ENCODE data around the gene PDE4D.

Gene PDE4D

GRCh38 chr5:59837071-59837470, 56.5 kb downstream of the PDE4D start:
- Histone ChIP-seq H3K4me1 (ENCODE audit: control insufficient read depth, insufficient read depth, low read length) (no peaks in the 10 kb centered on the region), H3K9me3 (ENCODE audit: control insufficient read depth, low read length) (no peaks in the 10 kb centered on the region), H3K9ac (ENCODE audit: low read length) (no peak overlapping the region), H3K36me3 (ENCODE audit: control insufficient read depth, insufficient read depth, low read length) (no peaks in the 10 kb centered on the region), H3K27me3 (ENCODE audit: control insufficient read depth, insufficient read depth, low read length) (no peaks in the 10 kb centered on the region), H3K4me3 (ENCODE audit: low read length) (no peak overlapping the region)

GRCh38 chr5:59835800-59836199, 57.7 kb downstream of the PDE4D start:
- H3K4me3 ChIP-seq (ENCODE audit: low read length) = no peak overlapping the region
- no peaks in the 10 kb centered on the region for H3K36me3 ChIP-seq (ENCODE audit: control insufficient read depth, insufficient read depth, low read length)
- no peaks in the 10 kb centered on the region for H3K27me3 ChIP-seq (ENCODE audit: control insufficient read depth, insufficient read depth, low read length)
- H3K9ac ChIP-seq (ENCODE audit: low read length) = no peak overlapping the region
- no peaks in the 10 kb centered on the region for H3K9me3 ChIP-seq (ENCODE audit: control insufficient read depth, low read length)
- H3K4me1 ChIP-seq (ENCODE audit: control insufficient read depth, insufficient read depth, low read length) = no peaks in the 10 kb centered on the region

GRCh38 chr5:59833448-59833847, 60.1 kb downstream of the PDE4D start:
- no peak overlapping the region for H3K4me3 ChIP-seq (ENCODE audit: low read length)
- H3K27me3 ChIP-seq (ENCODE audit: control insufficient read depth, insufficient read depth, low read length) = no peaks in the 10 kb centered on the region
- no peaks in the 10 kb centered on the region for H3K9me3 ChIP-seq (ENCODE audit: control insufficient read depth, low read length)
- no peaks in the 10 kb centered on the region for H3K4me1 ChIP-seq (ENCODE audit: control insufficient read depth, insufficient read depth, low read length)
- no peaks in the 10 kb centered on the region for H3K36me3 ChIP-seq (ENCODE audit: control insufficient read depth, insufficient read depth, low read length)
- H3K9ac ChIP-seq (ENCODE audit: low read length) = no peak overlapping the region

DNA sequence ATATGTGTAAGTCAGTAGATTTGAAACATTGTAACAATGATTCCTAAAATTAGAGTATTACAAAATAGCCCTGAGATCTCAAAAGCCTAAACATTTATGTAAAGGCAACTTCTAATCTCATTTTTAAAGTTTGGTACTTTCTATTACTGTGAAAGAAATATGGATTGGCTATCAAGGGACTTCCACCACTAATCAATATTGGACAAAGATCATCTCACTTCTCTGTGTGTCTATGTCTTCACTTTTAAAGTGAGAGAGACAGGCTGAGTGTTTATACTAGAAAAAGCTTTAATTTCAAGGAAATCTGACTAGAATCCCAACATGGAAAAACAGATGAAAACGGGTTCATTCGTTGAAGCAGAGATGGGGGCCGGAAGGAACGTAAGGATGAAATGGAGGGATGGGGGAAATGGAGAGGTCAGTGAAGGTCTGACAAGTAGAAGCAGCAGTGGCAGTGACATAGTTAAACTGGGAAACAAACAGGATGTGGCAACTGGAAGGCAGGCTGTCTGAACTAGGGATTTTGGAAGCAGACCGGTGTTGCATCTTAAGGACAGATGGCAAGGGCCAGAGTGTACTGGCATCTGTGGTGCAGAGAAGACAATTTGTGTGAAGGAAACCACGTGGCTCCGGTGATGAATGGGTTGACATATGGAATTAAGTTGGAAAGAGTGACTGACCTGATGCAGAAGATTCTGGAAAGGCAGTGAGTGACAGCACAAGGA, 60.8 kb downstream of the PDE4D start:
- Histone ChIP-seq H3K4me1 (ENCODE audit: control insufficient read depth, insufficient read depth, low read length) (no peaks in the 10 kb centered on the region), H3K9ac (ENCODE audit: low read length) (no peak overlapping the region), H3K27me3 (ENCODE audit: control insufficient read depth, insufficient read depth, low read length) (no peaks in the 10 kb centered on the region)

DNA sequence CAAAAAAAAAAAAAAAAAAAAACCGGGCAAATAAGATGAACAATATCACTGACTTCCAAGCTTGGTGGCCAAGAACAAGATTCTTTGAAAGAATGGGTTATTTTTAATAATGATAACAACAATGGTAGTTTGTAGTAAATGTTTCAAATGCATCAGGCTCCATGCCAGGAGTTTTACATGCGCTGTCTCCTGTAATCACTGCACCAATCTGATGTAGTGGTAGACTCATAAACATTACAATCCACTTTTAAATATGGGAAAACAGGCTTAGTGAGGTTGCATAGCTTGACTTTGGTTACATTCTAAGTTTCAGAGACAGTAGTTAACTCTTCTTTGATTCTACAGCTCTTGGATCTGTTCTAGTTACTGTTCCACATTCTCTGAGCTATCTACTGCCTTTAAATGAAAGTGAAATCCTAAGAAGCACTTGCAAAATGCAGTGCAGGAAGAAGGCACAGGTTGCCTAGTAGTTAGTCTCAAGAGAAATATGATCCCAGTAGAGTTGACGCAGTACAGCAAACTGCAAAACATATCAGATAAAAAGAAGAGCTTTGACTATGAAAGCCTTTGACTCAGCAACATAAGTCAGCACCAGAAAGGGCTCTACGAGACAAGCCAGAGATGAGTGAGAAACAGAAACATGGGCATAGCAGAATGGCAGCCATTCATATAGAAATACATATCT, 62.1 kb downstream of the PDE4D start:
- Histone ChIP-seq H3K9me3 (ENCODE audit: control insufficient read depth, low read length) (no peaks in the 10 kb centered on the region), H3K27me3 (ENCODE audit: control insufficient read depth, insufficient read depth, low read length) (no peaks in the 10 kb centered on the region), H3K9ac (ENCODE audit: low read length) (no peak overlapping the region), H3K4me1 (ENCODE audit: control insufficient read depth, insufficient read depth, low read length) (no peaks in the 10 kb centered on the region), H3K36me3 (ENCODE audit: control insufficient read depth, insufficient read depth, low read length) (no peaks in the 10 kb centered on the region), H3K4me3 (ENCODE audit: low read length) (no peak overlapping the region)

More for the DNA sequence above, 60.8 kb downstream of the PDE4D start:
- Histone ChIP-seq H3K36me3 (ENCODE audit: control insufficient read depth, insufficient read depth, low read length) (no peaks in the 10 kb centered on the region), H3K9me3 (ENCODE audit: control insufficient read depth, low read length) (no peaks in the 10 kb centered on the region), H3K4me3 (ENCODE audit: low read length) (no peak overlapping the region)

- H3K36me3 ChIP-seq (ENCODE audit: control insufficient read depth, insufficient read depth, low read length) = no peaks in the 10 kb centered on the region
Measured at GRCh38 chr5:59830536-59831200, 62.9 kb downstream of the PDE4D start.

DNA sequence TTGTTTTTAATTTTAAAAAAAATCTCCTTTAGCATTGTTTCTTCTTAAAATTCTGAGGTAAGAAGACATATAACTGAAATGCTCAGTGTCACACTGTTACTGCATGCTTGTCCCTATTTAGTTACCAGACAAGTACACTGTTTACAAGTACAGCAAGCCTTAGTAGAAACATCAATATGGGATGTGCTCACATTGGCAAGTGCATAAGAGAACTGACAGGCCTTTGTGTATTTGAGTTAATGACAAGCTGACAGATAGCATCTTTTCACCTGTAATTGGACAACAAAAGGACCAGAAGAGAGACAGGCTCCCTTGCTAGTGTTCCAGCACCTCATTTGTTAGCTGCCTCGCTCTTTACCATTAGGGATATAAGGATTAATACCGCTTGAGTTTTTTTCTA, 63.6 kb downstream of the PDE4D start:
- H3K27me3 ChIP-seq (ENCODE audit: control insufficient read depth, insufficient read depth, low read length) = no peaks in the 10 kb centered on the region
- H3K36me3 ChIP-seq (ENCODE audit: control insufficient read depth, insufficient read depth, low read length) = no peaks in the 10 kb centered on the region
- H3K4me3 ChIP-seq (ENCODE audit: low read length) = no peak overlapping the region
- H3K4me1 ChIP-seq (ENCODE audit: control insufficient read depth, insufficient read depth, low read length) = no peaks in the 10 kb centered on the region
- H3K9me3 ChIP-seq (ENCODE audit: control insufficient read depth, low read length) = no peaks in the 10 kb centered on the region
- no peak overlapping the region for H3K9ac ChIP-seq (ENCODE audit: low read length)

More at GRCh38 chr5:59830536-59831200, 62.9 kb downstream of the PDE4D start:
- Histone ChIP-seq H3K9ac (ENCODE audit: low read length) (no peak overlapping the region), H3K9me3 (ENCODE audit: control insufficient read depth, low read length) (no peaks in the 10 kb centered on the region), H3K4me1 (ENCODE audit: control insufficient read depth, insufficient read depth, low read length) (no peaks in the 10 kb centered on the region), H3K4me3 (ENCODE audit: low read length) (no peak overlapping the region), H3K27me3 (ENCODE audit: control insufficient read depth, insufficient read depth, low read length) (no peaks in the 10 kb centered on the region)

DNA sequence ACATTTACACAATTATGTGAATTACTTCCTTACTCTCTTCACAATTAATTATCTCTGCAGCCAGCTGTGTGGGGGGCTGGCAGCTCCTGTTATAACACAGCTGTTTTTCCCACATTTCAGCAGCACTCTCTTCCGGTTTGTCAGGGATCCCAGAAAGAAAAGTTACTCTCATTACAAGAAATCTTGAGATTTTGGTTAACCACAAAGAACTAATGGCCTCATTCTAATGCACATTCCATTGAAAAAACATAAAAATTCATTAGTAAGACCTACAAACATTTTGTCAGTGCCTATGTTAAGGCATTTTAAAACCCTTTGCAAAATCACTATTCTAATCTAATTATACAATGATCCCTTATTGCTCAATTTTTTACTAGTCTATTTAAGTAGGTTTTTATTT, 64.1 kb downstream of the PDE4D start:
- H3K36me3 ChIP-seq (ENCODE audit: control insufficient read depth, insufficient read depth, low read length) = no peaks in the 10 kb centered on the region
- H3K4me3 ChIP-seq (ENCODE audit: low read length) = no peak overlapping the region
- no peaks in the 10 kb centered on the region for H3K4me1 ChIP-seq (ENCODE audit: control insufficient read depth, insufficient read depth, low read length)
- no peak overlapping the region for H3K9ac ChIP-seq (ENCODE audit: low read length)
- H3K9me3 ChIP-seq (ENCODE audit: control insufficient read depth, low read length) = no peaks in the 10 kb centered on the region
- no peaks in the 10 kb centered on the region for H3K27me3 ChIP-seq (ENCODE audit: control insufficient read depth, insufficient read depth, low read length)

DNA sequence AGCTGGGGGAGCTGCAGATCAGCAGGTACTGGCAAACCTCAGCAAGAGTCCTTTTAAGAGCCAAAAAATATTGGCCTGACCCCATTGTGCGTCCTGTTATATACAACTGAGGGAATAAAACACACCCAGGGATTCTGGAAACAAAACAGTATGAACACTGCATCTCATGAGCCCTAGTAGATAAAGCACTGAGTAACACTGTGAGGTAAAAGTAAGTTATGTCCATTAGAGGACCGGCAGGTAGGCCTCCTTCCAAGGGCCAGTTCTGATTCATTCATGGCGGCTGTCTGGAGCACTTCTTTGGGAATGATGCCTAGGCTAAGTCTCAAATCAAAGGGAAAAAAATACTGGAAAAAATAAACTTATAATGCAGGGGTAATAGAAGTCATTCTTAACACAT, 64.9 kb downstream of the PDE4D start:
- no peaks in the 10 kb centered on the region for H3K4me1 ChIP-seq (ENCODE audit: control insufficient read depth, insufficient read depth, low read length)
- no peak overlapping the region for H3K4me3 ChIP-seq (ENCODE audit: low read length)
- H3K9ac ChIP-seq (ENCODE audit: low read length) = no peak overlapping the region
- no peaks in the 10 kb centered on the region for H3K9me3 ChIP-seq (ENCODE audit: control insufficient read depth, low read length)
- no peaks in the 10 kb centered on the region for H3K27me3 ChIP-seq (ENCODE audit: control insufficient read depth, insufficient read depth, low read length)
- H3K36me3 ChIP-seq (ENCODE audit: control insufficient read depth, insufficient read depth, low read length) = no peaks in the 10 kb centered on the region

DNA sequence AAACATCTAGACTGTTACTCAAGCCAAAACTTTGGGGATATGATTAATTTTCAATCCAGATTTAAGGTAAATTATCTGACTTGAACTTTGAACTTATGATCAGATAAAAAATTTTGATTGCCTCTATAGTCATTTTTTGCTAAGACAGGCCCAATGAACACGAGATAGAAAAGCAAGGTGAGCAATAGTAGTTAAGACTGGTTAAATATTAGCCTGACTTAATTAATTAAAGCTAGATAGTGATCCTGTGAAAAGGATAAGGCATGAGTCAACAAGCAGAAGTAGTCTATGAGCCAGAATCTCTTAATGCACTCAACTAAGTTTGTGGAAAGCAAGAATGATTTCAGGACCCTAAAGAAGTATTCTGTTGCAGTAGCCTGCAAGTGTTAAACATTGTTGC, 66.5 kb downstream of the PDE4D start:
- Histone ChIP-seq H3K9ac (ENCODE audit: low read length) (no peak overlapping the region), H3K27me3 (ENCODE audit: control insufficient read depth, insufficient read depth, low read length) (no peaks in the 10 kb centered on the region), H3K4me3 (ENCODE audit: low read length) (no peak overlapping the region), H3K9me3 (ENCODE audit: control insufficient read depth, low read length) (no peaks in the 10 kb centered on the region), H3K36me3 (ENCODE audit: control insufficient read depth, insufficient read depth, low read length) (no peaks in the 10 kb centered on the region), H3K4me1 (ENCODE audit: control insufficient read depth, insufficient read depth, low read length) (no peaks in the 10 kb centered on the region)

GRCh38 chr5:59823420-59823819, 70.1 kb downstream of the PDE4D start:
- no peak overlapping the region for H3K4me3 ChIP-seq (ENCODE audit: low read length)
- no peaks in the 10 kb centered on the region for H3K36me3 ChIP-seq (ENCODE audit: control insufficient read depth, insufficient read depth, low read length)
- no peaks in the 10 kb centered on the region for H3K9me3 ChIP-seq (ENCODE audit: control insufficient read depth, low read length)
- H3K27me3 ChIP-seq (ENCODE audit: control insufficient read depth, insufficient read depth, low read length) = no peaks in the 10 kb centered on the region
- H3K4me1 ChIP-seq (ENCODE audit: control insufficient read depth, insufficient read depth, low read length) = no peaks in the 10 kb centered on the region
- no peak overlapping the region for H3K9ac ChIP-seq (ENCODE audit: low read length)

GRCh38 chr5:59819806-59820205, 73.7 kb downstream of the PDE4D start:
- Histone ChIP-seq H3K9me3 (ENCODE audit: control insufficient read depth, low read length) (no peaks in the 10 kb centered on the region), H3K4me3 (ENCODE audit: low read length) (no peak overlapping the region), H3K9ac (ENCODE audit: low read length) (no peak overlapping the region), H3K27me3 (ENCODE audit: control insufficient read depth, insufficient read depth, low read length) (no peaks in the 10 kb centered on the region), H3K36me3 (ENCODE audit: control insufficient read depth, insufficient read depth, low read length) (no peaks in the 10 kb centered on the region), H3K4me1 (ENCODE audit: control insufficient read depth, insufficient read depth, low read length) (no peaks in the 10 kb centered on the region)

All from mucosa of stomach (tissue), 1 donor.